ENCODE results near the gene GAS2. TPM values are rescaled to one million over a fixed set of nuclear protein-coding genes. Genes with fewer than 3 reads are reported as not detected.
A peak's percentile ranks its signal among the peaks of the same experiment; 100 is the strongest.

The GAS2 gene
- total RNA-seq, 1 donor from 2014 or later = 3.5 TPM

DNA sequence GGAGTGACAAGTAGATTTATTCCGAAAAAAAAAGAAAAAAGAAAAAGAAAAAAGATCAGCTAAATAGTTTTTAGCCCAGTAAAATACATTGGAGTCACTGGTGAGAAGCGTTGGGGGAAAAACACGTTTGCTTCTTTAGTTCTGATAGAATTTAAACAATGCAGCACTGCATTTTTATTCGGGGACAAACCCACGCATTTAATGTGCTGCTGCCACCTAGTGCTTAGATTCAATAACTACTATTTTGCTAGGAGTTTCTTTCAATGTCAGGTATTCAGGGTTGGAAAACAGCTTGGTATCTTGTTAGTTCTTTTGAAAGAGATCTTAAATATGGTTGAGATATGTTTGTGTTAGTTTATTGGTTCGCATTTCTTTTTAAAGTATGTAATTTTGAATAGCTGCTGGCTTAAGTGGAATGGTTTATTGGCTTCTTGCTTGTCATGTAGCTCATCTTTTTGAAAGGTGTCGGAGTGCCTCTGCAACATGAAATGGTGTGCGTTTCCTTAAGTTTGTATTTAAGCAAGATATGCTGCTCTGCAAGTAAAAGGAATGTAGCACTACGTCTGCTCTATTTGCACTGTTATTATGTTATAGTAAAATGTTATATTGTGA, 121.2 kb downstream of the GAS2 start:
- no peak overlapping the region for H3K27ac Mint-ChIP-seq
- peaks cover 3% of the 10 kb centered on the region for H3K27me3 Mint-ChIP-seq
- H3K4me1 Mint-ChIP-seq = no peaks in the 10 kb centered on the region
- H3K4me3 Mint-ChIP-seq = no peak overlapping the region
- TF ChIP-seq, protein P1, sequence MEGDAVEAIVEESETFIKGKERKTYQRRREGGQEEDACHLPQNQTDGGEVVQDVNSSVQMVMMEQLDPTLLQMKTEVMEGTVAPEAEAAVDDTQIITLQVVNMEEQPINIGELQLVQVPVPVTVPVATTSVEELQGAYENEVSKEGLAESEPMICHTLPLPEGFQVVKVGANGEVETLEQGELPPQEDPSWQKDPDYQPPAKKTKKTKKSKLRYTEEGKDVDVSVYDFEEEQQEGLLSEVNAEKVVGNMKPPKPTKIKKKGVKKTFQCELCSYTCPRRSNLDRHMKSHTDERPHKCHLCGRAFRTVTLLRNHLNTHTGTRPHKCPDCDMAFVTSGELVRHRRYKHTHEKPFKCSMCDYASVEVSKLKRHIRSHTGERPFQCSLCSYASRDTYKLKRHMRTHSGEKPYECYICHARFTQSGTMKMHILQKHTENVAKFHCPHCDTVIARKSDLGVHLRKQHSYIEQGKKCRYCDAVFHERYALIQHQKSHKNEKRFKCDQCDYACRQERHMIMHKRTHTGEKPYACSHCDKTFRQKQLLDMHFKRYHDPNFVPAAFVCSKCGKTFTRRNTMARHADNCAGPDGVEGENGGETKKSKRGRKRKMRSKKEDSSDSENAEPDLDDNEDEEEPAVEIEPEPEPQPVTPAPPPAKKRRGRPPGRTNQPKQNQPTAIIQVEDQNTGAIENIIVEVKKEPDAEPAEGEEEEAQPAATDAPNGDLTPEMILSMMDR (IDR thresholded peaks at IDR 0.05) = peak; percentile 65
- CTCF ChIA-PET = interaction anchor here (0.7 to 2.5 kb wide), 13 partner anchors 10 to 543 kb away, joined by 3 to 27 read pairs (median 6); partner anchors contain the start of gene SVIP
- POLR2A ChIA-PET = no interaction called here
- intact Hi-C loops (cut with micrococcal nuclease) = loop anchor here (1.0 kb wide), 2 partner anchors 42 to 453 kb away; partner anchors contain the start of gene SVIP
- DNase-seq (no peak), ATAC-seq (ENCODE audit: low read depth) (peak; percentile 40)
- H3K9me3 Mint-ChIP-seq = no peaks in the 10 kb centered on the region
- no peaks in the 10 kb centered on the region for H3K36me3 Mint-ChIP-seq (ENCODE audit: low read depth)

GRCh38 chr11:22792497-22792896, 126.1 kb downstream of the GAS2 start:
- Mint-ChIP-seq H3K9me3 (no peaks in the 10 kb centered on the region), H3K27me3 (no peaks in the 10 kb centered on the region), H3K4me1 (no peaks in the 10 kb centered on the region), H3K36me3 (ENCODE audit: low read depth) (no peaks in the 10 kb centered on the region), H3K4me3 (no peak overlapping the region), H3K27ac (no peak overlapping the region)
- intact Hi-C loops (cut with micrococcal nuclease) = no loop called here
- ChIA-PET POLR2A (no interaction called here), CTCF (no interaction called here)
- ATAC-seq (ENCODE audit: low read depth) = no peak
- TF ChIP-seq, protein P1 (IDR thresholded peaks at IDR 0.05) = no peak
- no peak for DNase-seq

DNA sequence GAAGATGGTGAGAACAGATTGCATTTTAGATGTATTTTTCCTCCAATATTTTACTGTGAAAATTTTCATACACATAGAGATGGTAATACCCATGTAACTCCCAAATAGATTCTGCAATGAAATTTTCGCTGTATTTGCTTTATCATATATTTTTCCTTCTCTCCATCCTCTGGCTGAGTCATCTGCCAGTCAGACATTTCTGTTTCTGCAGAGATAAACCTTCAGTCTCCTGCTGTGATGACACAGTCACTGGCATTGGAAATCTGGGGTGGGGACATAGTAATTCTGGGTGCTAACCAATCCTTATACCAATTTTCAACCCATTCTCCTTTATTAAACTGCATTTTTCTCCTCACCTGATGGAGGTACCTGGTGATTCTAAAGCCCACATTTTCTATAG, 129.5 kb downstream of the GAS2 start:
- Mint-ChIP-seq H3K4me3 (no peak overlapping the region), H3K9me3 (no peaks in the 10 kb centered on the region), H3K4me1 (no peaks in the 10 kb centered on the region), H3K27me3 (peaks cover 3% of the 10 kb centered on the region), H3K27ac (no peak overlapping the region), H3K36me3 (ENCODE audit: low read depth) (no peaks in the 10 kb centered on the region)
- ATAC-seq (ENCODE audit: low read depth) (no peak), DNase-seq (no peak)
- intact Hi-C loops (cut with micrococcal nuclease) = no loop called here
- ChIA-PET POLR2A (no interaction called here), CTCF (interaction anchor here (3.5 kb wide), 1 partner anchor 8 kb away, joined by 13 read pairs; no protein-coding TSS in a partner anchor)
- TF ChIP-seq, protein P1 (IDR thresholded peaks at IDR 0.05) = no peak

DNA sequence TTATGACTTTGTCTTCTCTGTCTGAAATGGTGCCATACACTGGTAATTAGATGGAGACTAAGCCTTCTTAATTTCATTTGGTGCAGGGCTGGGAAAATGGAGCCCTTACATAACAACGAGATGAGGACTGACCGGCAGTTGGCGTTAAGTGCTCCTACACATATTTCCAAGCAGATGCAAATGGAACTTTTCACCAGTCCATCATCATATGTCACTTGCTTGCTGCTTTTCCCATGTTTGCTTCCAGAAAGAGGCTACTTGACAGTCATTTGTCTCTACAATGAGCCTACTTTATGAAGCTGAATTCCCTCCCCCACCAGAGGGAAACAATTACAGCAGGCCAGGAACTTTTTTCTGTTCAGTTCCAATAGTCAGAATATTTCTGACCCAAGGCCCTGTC, 130.6 kb downstream of the GAS2 start:
- POLR2A ChIA-PET = no interaction called here
- no peak overlapping the region for H3K27ac Mint-ChIP-seq
- TF ChIP-seq, protein P1 (IDR thresholded peaks at IDR 0.05) = no peak
- no peak for DNase-seq
- no peak for ATAC-seq (ENCODE audit: low read depth)
- H3K27me3 Mint-ChIP-seq = peaks cover 3% of the 10 kb centered on the region
- H3K4me3 Mint-ChIP-seq = no peak overlapping the region
- intact Hi-C loops (cut with micrococcal nuclease) = no loop called here
- no peaks in the 10 kb centered on the region for H3K36me3 Mint-ChIP-seq (ENCODE audit: low read depth)
- CTCF ChIA-PET = interaction anchor here (3.5 kb wide), 1 partner anchor 9 kb away, joined by 13 read pairs; no protein-coding TSS in a partner anchor
- H3K4me1 Mint-ChIP-seq = no peaks in the 10 kb centered on the region
- H3K9me3 Mint-ChIP-seq = no peaks in the 10 kb centered on the region

DNA sequence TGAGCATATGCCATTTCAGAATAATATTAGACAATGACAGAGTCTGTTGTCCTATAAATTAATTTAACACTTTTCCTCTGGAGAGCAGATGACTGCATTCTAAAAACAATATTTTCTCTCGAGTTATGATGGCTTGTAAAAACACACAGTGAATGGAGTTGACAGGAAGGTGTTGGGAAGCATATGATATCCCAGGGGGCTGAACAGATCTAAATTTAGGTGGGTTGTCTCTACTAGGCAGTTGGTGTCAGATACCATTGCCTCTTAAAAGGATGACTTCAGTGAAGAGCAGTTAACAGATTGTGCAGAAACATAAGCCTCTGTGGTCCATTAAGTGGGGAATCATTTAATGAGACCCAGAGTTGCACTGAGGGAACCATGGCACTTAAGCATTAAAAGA, 132.5 kb downstream of the GAS2 start:
- POLR2A ChIA-PET = no interaction called here
- H3K9me3 Mint-ChIP-seq = no peaks in the 10 kb centered on the region
- H3K4me3 Mint-ChIP-seq = no peak overlapping the region
- DNase-seq = no peak
- CTCF ChIA-PET = interaction anchor here (3.5 kb wide), 1 partner anchor 11 kb away, joined by 13 read pairs; no protein-coding TSS in a partner anchor
- H3K27me3 Mint-ChIP-seq = peaks cover 3% of the 10 kb centered on the region
- no peak overlapping the region for H3K27ac Mint-ChIP-seq
- intact Hi-C loops (cut with micrococcal nuclease) = no loop called here
- TF ChIP-seq, protein P1 (IDR thresholded peaks at IDR 0.05) = no peak
- ATAC-seq (ENCODE audit: low read depth) = no peak
- no peaks in the 10 kb centered on the region for H3K4me1 Mint-ChIP-seq
- no peaks in the 10 kb centered on the region for H3K36me3 Mint-ChIP-seq (ENCODE audit: low read depth)

Data from activated B cell treated with CpG ODN at 0.5 μM for 24 hours (primary cell).